ENCODE measurements around the gene UBE2Q1. TPM values are rescaled to one million over a fixed set of nuclear protein-coding genes. Genes with fewer than 3 reads are reported as not detected.

The UBE2Q1 gene
- total and polyA plus RNA-seq, 2 of the 8 experiments (the other 6 are each of a cell fraction or from before 2014, with no cell fraction given): 13.2 to 95.8 TPM

DNA sequence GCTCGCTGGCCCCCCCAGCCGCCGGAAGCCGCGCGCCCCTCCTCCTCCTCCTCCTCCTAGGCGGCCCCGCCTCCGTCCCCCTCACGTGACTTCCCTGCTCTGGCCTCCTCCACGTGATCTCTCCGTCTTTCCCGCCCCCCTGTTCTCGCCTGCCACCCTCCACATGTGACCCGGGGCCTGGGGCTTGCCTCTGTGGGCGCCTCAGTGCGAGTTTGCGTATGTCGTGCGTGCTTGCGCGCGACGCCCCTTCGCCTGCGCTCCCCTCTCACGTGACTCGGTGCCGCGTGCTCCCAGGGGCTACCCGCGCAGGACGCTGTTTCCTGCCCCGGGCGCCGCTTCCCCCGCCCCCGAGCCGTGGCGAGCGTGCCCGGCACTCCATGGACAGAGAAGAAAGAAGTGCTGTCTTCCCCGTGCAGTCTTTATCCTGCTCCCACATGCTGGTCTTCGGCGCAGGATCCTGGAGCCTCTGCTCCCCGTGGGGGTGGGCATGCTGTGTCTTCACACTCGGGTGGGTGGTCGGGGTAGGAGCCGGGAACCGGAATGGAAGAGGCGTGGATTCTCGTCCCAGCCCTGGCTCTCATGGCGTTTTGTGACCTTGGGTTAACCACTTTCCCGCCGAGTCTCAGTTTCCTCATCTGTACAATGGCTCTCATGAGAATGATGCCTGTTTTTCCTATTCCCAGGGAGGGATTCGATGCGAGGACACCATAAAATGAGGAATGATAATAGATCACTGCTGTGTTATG lies 431 bp upstream of the UBE2Q1 start (continued):
- TF ChIP-seq GABPA (IDR thresholded peaks at IDR 0.05; ENCODE audit: borderline replicate concordance, insufficient read depth, low read length) (no peak), KDM1A (IDR thresholded peaks at IDR 0.05; ENCODE audit: borderline replicate concordance, low read length) (peak; percentile 99)

Data from H1 (cell line).